Erythroblast (primary cell): Measurements from ENCODE around the gene BIRC2.

ENCODE experiments used
- GATA1 ChIP-seq: IDR thresholded peaks from 2 replicates; pipeline ENCODE4 v1.6.1; 2011; ENCODE audit warnings: low read depth, mild to moderate bottlenecking, control low read depth, low read length, moderate library complexity
- POLR2A ChIP-seq: IDR thresholded peaks from 2 replicates; pipeline ENCODE4 v1.6.1; 2011; ENCODE audit warnings: mild to moderate bottlenecking, low read length

- no peak for TF ChIP-seq POLR2A
- no peak for TF ChIP-seq GATA1
Measured at GRCh38 chr11:102313238-102313940, 33.6 kb upstream of the BIRC2 start.
